Activated naive CD4-positive, alpha-beta T cell treated with anti-CD3 and anti-CD28 coated beads, Interleukin-2, amount 50 U/mL, for 24 hours (primary cell): ENCODE results near the gene RAB44.
"Not testable (repeated sequence)": the region's sequence is repeated elsewhere in the genome, so short reads cannot be mapped to it uniquely, and the experiment has no call there.

Experiments used
- H3K27ac Mint-ChIP-seq: one replicate; pipeline ENCODE4 v1.8.0; 2021; ENCODE audit warnings: mild to moderate bottlenecking, mixed read lengths
- H3K27me3 Mint-ChIP-seq: one replicate; pipeline ENCODE4 v1.8.0; 2021; ENCODE audit warnings: mixed read lengths
- H3K36me3 Mint-ChIP-seq: one replicate; pipeline ENCODE4 v1.8.0; 2021; ENCODE audit warnings: mixed read lengths
- H3K4me1 Mint-ChIP-seq: one replicate; pipeline ENCODE4 v1.8.0; 2021; ENCODE audit warnings: mixed read lengths
- H3K4me3 Mint-ChIP-seq: one replicate; pipeline ENCODE4 v1.8.0; 2021; ENCODE audit warnings: mild to moderate bottlenecking, mixed read lengths
- H3K9me3 Mint-ChIP-seq: one replicate; pipeline ENCODE4 v1.8.0; 2021; ENCODE audit warnings: mixed read lengths

Gene RAB44

GRCh38 chr6:36712816-36713215, 15.2 kb downstream of the RAB44 start:
- Mint-ChIP-seq H3K9me3 (no peaks in the 10 kb centered on the region), H3K4me3 (no peak overlapping the region), H3K4me1 (no peaks in the 10 kb centered on the region), H3K36me3 (no peaks in the 10 kb centered on the region), H3K27me3 (no peaks in the 10 kb centered on the region), H3K27ac (no peak overlapping the region)

- H3K27me3 Mint-ChIP-seq = no peaks in the 10 kb centered on the region
- H3K9me3 Mint-ChIP-seq = no peaks in the 10 kb centered on the region
- no peak overlapping the region for H3K27ac Mint-ChIP-seq
- H3K4me3 Mint-ChIP-seq = no peak overlapping the region
- no peaks in the 10 kb centered on the region for H3K4me1 Mint-ChIP-seq
- H3K36me3 Mint-ChIP-seq = no peaks in the 10 kb centered on the region
Observed at GRCh38 chr6:36713846-36714245, 16.2 kb downstream of the RAB44 start.

GRCh38 chr6:36714511-36714910, 16.9 kb downstream of the RAB44 start:
- no peak overlapping the region for H3K27ac Mint-ChIP-seq
- no peaks in the 10 kb centered on the region for H3K4me1 Mint-ChIP-seq
- no peak overlapping the region for H3K4me3 Mint-ChIP-seq
- H3K9me3 Mint-ChIP-seq = no peaks in the 10 kb centered on the region
- no peaks in the 10 kb centered on the region for H3K27me3 Mint-ChIP-seq
- H3K36me3 Mint-ChIP-seq = no peaks in the 10 kb centered on the region

GRCh38 chr6:36715469-36715868, 17.8 kb downstream of the RAB44 start:
- Mint-ChIP-seq H3K36me3 (no peaks in the 10 kb centered on the region), H3K27me3 (no peaks in the 10 kb centered on the region), H3K4me1 (no peaks in the 10 kb centered on the region), H3K9me3 (no peaks in the 10 kb centered on the region), H3K4me3 (no peak overlapping the region), H3K27ac (no peak overlapping the region)

- no peaks in the 10 kb centered on the region for H3K36me3 Mint-ChIP-seq
- no peak overlapping the region for H3K27ac Mint-ChIP-seq
- H3K9me3 Mint-ChIP-seq = no peaks in the 10 kb centered on the region
- no peaks in the 10 kb centered on the region for H3K4me1 Mint-ChIP-seq
- no peaks in the 10 kb centered on the region for H3K27me3 Mint-ChIP-seq
- no peak overlapping the region for H3K4me3 Mint-ChIP-seq
Observed at GRCh38 chr6:36716476-36717093, 19.0 kb downstream of the RAB44 start.

GRCh38 chr6:36717231-36717825, 19.7 kb downstream of the RAB44 start:
- H3K4me1 Mint-ChIP-seq = no peaks in the 10 kb centered on the region
- H3K27ac Mint-ChIP-seq = no peak overlapping the region
- no peaks in the 10 kb centered on the region for H3K36me3 Mint-ChIP-seq
- no peak overlapping the region for H3K4me3 Mint-ChIP-seq
- H3K27me3 Mint-ChIP-seq = no peaks in the 10 kb centered on the region
- no peaks in the 10 kb centered on the region for H3K9me3 Mint-ChIP-seq

- H3K36me3 Mint-ChIP-seq = no peaks in the 10 kb centered on the region
- no peaks in the 10 kb centered on the region for H3K9me3 Mint-ChIP-seq
- no peaks in the 10 kb centered on the region for H3K4me1 Mint-ChIP-seq
- H3K27ac Mint-ChIP-seq = no peak overlapping the region
- H3K4me3 Mint-ChIP-seq = no peak overlapping the region
- no peaks in the 10 kb centered on the region for H3K27me3 Mint-ChIP-seq
Observed at GRCh38 chr6:36717871-36718540, 20.4 kb downstream of the RAB44 start.

GRCh38 chr6:36718560-36718959, 20.9 kb downstream of the RAB44 start:
- no peaks in the 10 kb centered on the region for H3K4me1 Mint-ChIP-seq
- no peaks in the 10 kb centered on the region for H3K9me3 Mint-ChIP-seq
- H3K36me3 Mint-ChIP-seq = no peaks in the 10 kb centered on the region
- H3K27me3 Mint-ChIP-seq = no peaks in the 10 kb centered on the region
- H3K27ac Mint-ChIP-seq = no peak overlapping the region
- no peak overlapping the region for H3K4me3 Mint-ChIP-seq

GRCh38 chr6:36719126-36719525, 21.5 kb downstream of the RAB44 start:
- no peak overlapping the region for H3K27ac Mint-ChIP-seq
- H3K4me1 Mint-ChIP-seq = no peaks in the 10 kb centered on the region
- H3K9me3 Mint-ChIP-seq = no peaks in the 10 kb centered on the region
- H3K27me3 Mint-ChIP-seq = no peaks in the 10 kb centered on the region
- H3K4me3 Mint-ChIP-seq = no peak overlapping the region
- H3K36me3 Mint-ChIP-seq = no peaks in the 10 kb centered on the region

- H3K27me3 Mint-ChIP-seq = no peaks in the 10 kb centered on the region
- H3K4me1 Mint-ChIP-seq = no peaks in the 10 kb centered on the region
- no peaks in the 10 kb centered on the region for H3K36me3 Mint-ChIP-seq
- no peak overlapping the region for H3K27ac Mint-ChIP-seq
- H3K9me3 Mint-ChIP-seq = no peaks in the 10 kb centered on the region
- no peak overlapping the region for H3K4me3 Mint-ChIP-seq
Observed at GRCh38 chr6:36720251-36721141, 22.9 kb downstream of the RAB44 start.

GRCh38 chr6:36721369-36722140, 23.9 kb downstream of the RAB44 start:
- H3K36me3 Mint-ChIP-seq = no peaks in the 10 kb centered on the region
- H3K4me1 Mint-ChIP-seq = no peaks in the 10 kb centered on the region
- H3K4me3 Mint-ChIP-seq = no peak overlapping the region
- H3K27ac Mint-ChIP-seq = no peak overlapping the region
- no peaks in the 10 kb centered on the region for H3K27me3 Mint-ChIP-seq
- H3K9me3 Mint-ChIP-seq = no peaks in the 10 kb centered on the region

GRCh38 chr6:36722365-36722764, 24.7 kb downstream of the RAB44 start:
- no peaks in the 10 kb centered on the region for H3K9me3 Mint-ChIP-seq
- no peak overlapping the region for H3K4me3 Mint-ChIP-seq
- H3K36me3 Mint-ChIP-seq = no peaks in the 10 kb centered on the region
- no peak overlapping the region for H3K27ac Mint-ChIP-seq
- H3K4me1 Mint-ChIP-seq = no peaks in the 10 kb centered on the region
- H3K27me3 Mint-ChIP-seq = no peaks in the 10 kb centered on the region

- H3K36me3 Mint-ChIP-seq = no peaks in the 10 kb centered on the region
- H3K4me3 Mint-ChIP-seq = no peak overlapping the region
- no peaks in the 10 kb centered on the region for H3K9me3 Mint-ChIP-seq
- H3K27me3 Mint-ChIP-seq = no peaks in the 10 kb centered on the region
- peaks cover 4% of the 10 kb centered on the region for H3K4me1 Mint-ChIP-seq
- no peak overlapping the region for H3K27ac Mint-ChIP-seq
Observed at GRCh38 chr6:36722879-36723278, 25.3 kb downstream of the RAB44 start.

- H3K9me3 Mint-ChIP-seq = not testable (repeated sequence)
Observed at GRCh38 chr6:36723992-36724391, 26.4 kb downstream of the RAB44 start.

More at GRCh38 chr6:36723992-36724391, 26.4 kb downstream of the RAB44 start:
- not testable (repeated sequence) for H3K27ac Mint-ChIP-seq, H3K4me1 Mint-ChIP-seq, H3K27me3 Mint-ChIP-seq, H3K36me3 Mint-ChIP-seq, H3K4me3 Mint-ChIP-seq
